Inflammatory macrophage treated with lipopolysaccharide for 4 hours (primary cell): ENCODE measurements around the gene ABCA7.
A peak's percentile ranks its signal among the peaks of the same experiment; 100 is the strongest.

Experiments
- DNase-seq: peaks from one replicate; pipeline ENCODE4 v3.0.0-alpha.2; 2020

The ABCA7 gene

DNA sequence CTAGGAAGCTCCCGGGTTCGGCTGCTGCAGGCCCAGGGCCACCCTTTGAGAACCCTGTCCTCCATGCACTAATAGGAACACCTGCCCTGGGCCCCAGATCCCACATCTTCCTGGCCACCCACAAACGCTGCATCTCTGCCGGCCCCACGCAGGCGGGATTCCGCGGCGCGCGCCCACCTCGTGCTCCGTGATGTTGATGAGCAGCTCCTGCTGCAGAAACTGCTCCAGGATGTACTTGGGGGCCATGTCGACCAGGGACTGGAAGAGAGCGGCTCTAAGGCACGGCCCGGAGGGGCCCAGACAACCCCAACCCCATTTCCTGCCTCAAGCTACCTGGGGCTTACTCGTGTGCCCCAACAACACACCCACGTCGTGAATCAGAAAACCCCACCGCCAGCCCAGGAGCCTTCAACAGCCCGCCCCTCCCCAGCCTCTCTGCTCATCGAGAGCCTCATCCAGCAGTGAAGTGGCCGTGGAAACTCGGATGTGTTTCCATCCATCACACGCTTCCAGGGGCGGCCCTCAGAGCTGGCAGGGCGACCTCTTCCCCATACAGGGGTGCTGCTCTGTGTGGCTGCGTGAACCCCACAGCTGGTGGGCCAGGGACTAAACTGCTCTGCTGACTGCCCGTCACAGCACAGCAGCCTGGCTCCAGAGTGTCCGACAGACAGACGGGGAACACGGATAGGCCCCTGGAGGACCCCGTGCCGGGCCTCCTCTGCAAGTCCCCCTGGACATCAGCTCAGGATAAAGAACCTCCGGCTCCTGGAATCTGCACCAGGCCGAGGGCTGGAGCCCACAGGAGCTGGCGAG is 51.0 kb downstream of the ABCA7 start:
- no peak for DNase-seq

DNA sequence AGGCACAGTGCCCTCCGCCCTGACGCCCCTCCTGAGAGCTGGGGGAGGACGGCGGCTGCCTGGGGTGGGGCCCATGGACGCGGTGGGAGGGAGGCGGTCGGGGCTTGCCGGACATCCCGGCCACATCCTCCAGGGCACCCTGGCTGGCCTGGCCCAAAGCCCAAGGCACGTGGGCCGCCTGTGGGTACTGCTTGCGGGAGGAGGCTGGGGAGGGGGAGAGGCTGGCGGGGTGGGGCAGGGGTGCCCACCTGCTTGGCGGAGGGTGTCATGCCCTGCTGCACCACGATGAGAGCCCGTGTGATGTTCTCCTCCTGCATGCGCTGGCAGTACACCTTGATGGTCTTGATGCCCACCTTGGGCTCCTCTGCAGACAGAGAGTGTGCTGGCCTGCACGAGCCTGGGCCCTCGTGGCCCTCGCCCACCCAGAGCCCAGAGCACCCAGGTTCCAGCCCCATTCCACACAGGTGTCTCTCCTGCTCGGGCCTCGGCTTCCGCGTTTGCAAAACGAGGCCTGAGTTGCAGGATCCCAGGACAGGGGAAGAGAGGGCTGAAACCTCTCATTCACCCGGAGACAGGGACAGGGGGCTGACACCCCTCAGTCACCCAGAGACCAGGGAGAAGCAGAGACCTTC is 51.8 kb downstream of the ABCA7 start:
- DNase-seq: no peak

DNA sequence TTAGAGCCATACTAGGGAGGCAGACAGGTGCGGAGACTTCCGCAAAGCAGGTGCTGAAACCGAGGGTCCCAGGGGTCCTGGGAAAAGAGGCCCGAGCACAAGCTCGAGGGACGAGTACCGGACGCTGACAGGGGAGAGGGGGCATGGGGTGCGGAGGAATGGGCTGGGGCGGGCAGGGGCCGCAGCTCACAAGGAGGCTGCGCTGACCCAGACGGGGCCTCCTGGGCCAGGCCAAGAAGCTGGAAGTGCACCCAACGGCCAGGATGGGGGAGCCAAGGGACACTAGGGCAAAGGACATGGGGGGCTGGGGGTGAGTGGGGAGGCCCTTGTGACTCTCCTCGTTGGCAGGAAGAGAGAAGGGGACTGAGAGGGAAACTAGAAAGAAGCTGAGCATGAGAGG is 53.4 kb downstream of the ABCA7 start:
- no peak for DNase-seq

DNA sequence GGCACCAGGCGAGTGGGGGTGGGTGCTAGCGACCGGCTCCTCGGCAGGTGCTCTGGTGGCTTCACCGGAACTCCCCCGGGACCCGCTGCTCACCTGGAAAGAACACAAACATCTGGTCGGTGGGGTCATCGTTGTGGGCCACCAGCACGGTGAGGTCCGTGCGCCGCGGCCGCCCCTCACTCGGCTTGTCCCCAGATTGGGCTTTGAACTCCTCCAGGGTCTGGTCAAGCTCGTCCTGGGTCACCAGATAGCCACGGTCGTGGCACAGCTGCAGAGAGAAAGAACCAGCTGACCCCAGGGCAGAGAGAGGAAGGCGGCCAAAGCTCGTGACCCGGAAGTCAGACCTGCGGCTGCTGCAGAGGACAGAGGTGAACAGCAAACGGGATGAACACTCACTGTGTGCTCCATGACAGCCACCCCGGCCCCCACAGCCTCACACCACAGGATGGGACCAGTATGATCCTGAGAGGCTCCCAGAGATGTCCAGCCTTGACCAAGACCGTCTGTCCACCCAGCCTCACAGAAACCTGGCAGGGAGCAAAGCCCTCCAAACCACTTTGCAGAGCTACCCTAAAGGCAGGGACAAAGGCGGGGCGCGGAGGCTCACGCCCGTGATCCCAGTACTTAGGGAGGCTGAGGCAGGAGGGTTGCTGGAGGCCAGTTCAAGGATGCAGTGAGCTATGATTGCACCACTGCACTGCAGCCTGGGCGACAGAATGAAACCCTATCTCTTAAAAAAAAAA is 54.1 kb downstream of the ABCA7 start:
- DNase-seq: no peak

DNA sequence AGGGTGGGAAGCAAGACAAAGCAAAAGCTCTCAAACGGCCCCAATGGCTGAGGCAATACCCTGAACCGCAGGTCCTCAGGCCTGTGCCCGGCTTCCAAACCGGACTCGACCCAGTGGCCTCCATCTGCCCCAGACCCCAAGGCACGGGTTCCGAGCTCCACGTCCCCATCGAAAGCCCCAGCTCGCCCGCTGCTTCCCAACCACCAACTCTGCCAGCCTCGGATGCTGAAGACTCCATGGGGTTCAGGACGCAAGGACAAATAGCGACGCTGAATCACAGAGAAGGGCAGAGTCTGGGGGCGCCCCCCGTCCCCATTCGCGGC is 54.7 kb downstream of the ABCA7 start:
- no peak for DNase-seq

DNA sequence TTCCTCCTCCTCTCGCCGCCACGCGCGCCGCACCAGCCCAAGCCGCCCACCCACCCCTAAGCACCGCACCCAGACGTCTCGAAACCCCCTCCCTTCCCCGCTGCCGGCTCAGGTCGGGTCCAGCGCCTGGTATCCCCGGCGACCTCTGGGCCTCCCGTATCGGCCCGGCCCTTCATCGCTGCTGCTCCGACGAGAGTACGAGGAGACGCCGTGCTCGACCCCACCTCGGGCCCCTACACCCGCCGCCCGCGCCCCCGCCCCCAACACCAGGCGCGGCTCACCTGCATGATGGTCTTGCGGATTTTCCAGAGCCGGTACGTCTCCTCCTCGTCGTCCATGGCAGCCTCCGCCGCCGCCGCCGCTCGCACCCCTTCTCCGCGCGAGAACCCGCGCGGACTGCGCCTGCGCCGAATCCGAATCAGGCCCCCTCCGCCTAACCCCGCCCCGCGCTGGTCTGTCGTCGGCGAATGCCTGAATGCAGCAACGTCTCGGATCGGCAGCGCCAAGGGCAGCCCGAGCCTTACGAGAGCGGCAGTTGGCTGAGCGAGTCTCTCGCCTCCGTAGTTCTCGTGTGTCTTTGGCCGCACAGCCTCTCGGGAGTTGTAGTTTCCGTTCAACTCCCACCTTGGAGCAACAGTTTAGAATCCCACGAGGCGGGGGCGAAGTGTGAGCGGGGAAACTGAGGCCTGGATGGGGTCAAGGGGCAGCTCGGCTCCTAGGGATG is 55.2 kb downstream of the ABCA7 start, which contains the start of gene POLR2E:
Gene POLR2E (minus strand): TSS at position 398 of the 724 bp plus-strand sequence. CDS start 60 bp downstream, at position 338.
- DNase-seq: peak; percentile 98

DNA sequence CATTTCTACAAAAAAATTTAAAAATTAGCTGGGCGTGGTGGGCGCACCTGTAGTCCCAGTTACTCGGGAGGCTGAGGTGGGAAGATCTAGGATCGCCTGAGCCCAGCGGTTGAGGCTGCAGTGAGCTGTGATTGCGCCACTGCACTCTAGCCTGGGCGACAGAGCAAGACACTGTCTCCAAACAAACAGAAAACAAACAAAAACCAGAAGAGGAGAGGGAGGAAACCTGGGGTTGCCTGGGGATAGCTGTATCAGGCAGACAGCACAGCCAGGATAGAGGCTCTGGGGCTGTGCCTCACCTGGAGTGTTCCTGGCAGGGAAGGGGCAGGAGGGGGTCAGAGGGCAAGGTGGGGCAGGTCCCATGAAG is 57.9 kb downstream of the ABCA7 start:
- peak; percentile 24 for DNase-seq

DNA sequence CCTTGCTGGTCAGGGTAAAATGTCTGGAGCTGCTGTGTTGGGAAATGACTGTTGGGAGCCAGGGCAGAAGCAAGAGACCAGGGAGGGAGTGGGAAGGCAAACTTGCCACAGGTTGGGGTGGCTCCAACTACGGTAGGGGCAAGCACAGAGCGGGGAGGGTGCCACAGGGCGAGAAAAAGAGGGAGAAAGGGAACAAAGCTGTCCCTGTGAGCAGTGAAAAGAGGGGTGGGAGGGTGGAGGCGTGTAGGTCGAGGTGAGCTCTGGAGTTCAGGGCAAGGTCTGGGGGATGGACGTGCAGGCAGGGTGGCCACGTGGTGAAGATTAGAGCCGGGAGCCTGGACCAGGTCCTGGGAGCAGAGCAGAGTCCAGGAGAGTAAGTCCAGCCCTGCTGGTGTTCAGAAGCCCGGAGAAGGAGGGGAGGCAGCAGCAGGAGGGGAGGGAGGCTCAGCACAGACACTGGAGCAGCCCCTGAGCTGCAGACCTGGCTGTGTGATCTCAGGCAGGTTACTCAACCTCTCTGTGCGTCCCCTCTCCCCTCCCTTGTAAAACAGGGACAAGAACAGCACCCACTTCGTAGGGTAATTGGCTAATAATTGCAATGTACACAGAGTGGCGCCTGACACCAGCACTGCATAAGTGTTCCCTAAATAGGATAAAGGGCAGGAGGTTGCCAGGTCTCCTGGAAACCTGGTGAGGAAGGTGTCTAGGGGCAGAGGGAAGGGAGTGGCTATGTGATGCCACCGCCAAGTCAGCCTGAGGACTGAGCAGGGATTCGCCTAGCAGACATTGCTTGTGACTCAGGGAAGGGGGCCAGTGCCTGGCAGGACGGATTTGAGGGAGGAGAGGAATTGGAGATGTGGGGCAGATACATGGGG is 58.5 kb downstream of the ABCA7 start:
- DNase-seq: peak; percentile 19

DNA sequence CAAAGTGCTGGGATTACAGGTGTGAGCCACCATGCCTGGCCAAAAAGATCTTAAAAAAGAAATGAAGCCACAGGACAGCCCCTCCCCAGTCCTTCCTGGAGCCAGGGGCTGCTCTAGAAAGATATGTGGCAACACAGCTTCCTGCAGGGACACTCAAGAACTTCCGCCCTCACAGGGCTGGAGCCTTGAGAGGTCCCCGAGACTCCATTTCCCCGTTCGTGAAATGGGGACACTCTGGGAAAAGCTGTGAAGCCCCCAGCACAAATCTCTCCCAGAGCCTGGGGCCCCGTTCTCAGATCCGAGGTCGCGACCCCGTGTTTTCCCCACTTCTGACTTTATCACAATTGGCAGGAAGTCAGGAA is 61.4 kb downstream of the ABCA7 start:
- peak; percentile 77 for DNase-seq

DNA sequence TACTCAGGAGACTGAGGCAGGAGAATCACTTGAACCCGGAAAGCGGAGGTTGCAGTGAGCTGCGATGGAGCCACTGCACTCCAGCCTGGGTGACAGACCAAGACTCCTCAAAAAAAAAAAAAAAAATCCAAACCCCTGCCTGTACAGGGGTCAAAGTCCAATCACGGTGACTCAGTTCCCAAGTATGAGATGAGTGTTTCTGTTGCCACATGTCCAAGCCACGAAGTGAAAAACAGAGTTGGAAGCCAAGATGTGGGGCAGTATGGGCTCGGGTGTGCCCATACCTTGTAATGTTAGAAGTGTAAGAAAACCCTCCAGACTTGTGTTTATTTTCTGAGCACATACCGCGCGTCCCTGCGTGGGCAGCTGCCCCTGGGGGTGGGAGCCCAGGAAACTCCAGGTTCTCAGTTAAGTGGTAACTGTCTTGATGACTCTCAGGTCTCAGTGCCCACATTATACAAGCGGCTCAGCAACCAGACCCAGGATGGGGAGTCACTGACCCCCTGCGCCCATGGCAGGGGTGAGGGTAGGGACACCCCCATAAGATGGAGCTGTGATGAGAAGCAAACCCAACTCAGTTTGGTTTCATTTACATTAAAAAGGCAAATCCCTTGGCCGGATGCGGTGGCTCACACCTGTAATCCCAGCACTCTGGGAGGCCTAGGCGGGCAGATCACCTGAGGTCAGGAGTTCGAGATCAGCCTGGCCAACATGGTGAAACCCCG is 62.7 kb downstream of the ABCA7 start:
- DNase-seq: peak; percentile 92

DNA sequence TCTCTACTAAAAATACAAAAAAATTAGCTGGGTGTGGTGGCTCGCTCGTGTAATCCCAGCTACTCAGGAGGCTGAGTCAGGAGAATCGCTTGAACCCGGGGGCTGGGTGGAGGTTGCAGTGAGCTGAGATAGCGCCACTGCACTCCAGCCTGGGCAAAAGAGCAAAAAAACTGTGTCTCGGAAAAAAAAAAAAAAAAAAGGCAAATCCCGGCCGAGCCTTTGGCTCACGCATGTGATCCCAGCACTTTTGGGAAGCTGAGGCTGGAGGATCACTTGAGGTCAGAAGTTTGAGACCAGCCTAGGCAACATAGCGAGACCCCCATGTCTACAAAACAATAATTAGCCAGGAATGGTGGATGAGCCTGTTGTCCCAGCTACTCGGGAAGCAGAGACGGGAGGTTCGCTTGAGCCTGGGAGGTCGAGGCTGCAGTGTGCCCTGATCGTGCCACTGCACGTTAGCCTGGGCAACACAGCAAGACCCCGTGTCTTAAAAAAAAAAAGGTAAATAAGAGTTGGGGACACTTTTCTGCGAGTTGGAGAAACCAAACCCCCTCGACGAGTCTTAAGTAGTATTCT is 63.3 kb downstream of the ABCA7 start:
- DNase-seq: no peak

DNA sequence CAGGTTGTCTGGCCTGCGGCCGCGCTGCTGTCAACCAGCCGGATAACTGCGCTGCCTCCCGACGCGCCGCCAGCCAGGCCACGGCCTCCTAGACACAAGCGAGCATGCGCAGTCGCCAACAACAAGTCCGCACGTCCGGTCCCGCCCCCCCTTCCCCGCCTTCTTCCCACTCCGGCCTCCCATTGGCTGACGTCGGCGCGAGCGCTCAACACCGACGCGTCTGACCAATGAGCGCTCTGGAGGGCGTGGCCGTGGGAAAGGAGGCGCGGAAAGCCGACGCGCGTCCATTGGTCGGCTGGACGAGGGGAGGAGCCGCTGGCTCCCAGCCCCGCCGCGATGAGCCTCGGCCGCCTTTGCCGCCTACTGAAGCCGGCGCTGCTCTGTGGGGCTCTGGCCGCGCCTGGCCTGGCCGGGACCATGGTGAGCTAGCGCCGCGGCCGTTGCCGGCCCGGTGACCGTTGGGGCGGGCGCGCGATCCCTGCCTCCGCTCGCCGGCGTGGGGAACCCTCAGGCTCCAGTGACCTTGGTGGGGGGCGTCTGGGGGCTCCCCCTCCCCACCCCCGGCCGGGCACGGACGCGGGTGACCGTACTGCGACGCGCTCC is 63.9 kb downstream of the ABCA7 start, which contains the start of gene GPX4:
Gene GPX4 (plus strand): TSS at position 287 of the 603 bp plus-strand sequence. CDS start 50 bp downstream, at position 337.
- DNase-seq: peak; percentile 100

DNA sequence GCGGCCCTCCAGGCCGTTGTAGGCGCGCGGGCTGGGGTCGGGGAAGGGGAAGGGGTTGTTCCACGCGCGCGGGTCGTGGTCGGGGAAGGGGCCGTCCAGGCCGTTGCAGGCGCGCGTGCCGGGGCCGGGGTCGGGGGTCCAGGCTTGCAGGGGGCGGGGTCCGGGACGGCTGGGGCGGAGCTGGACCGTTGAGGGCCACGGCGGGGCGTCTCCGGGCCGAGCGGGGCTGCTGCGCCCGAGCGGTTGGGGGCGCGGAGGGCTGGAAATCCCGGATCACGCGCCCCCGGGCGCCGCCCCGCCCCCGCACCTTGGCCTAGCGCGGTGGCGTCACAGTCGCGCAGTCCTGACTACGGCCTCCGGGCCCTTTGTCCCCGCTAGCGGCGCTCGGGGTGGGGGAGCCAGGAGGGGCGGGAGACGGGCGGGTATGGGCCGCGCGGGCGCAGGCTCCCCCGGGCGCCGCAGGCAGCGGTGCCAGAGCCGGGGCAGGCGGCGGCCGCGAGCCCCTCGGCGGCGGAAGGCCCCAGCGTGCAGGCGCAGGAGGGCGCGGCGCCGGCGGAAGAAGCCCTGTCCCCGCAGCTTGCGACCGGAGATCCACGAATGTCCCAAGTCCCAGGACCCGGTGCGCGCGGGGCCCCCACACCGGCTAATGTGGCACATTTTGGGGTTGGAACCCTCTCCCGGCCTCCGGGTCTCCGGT is 64.6 kb downstream of the ABCA7 start:
- peak; percentile 90 for DNase-seq

DNA sequence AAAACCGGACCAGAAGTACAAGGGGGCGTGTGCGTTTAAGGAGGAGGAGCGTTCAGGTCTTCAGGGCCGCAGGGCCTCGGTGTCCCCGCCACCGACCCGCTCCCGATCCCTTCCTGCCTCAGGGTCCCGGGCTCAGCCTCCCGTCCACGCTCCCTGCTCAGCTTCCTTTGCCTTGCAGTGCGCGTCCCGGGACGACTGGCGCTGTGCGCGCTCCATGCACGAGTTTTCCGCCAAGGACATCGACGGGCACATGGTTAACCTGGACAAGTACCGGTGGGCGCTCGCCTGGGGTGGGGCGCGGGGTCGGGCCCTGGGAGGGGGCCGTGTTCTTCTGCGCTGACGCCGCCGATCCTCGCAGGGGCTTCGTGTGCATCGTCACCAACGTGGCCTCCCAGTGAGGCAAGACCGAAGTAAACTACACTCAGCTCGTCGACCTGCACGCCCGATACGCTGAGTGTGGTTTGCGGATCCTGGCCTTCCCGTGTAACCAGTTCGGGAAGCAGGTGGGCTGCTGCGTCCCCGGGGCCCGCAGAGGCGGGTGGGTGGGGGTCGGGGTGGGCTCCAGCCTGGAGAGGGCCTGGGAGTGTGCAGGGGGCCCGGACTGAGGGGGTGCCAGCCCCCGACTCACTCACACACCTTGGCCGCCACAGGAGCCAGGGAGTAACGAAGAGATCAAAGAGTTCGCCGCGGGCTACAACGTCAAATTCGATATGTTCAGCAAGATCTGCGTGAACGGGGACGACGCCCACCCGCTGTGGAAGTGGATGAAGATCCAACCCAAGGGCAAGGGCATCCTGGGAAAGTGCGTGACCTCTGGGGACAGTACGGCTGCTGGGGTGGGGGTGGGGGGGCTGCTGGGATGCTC is 65.3 kb downstream of the ABCA7 start:
- no peak for DNase-seq

DNA sequence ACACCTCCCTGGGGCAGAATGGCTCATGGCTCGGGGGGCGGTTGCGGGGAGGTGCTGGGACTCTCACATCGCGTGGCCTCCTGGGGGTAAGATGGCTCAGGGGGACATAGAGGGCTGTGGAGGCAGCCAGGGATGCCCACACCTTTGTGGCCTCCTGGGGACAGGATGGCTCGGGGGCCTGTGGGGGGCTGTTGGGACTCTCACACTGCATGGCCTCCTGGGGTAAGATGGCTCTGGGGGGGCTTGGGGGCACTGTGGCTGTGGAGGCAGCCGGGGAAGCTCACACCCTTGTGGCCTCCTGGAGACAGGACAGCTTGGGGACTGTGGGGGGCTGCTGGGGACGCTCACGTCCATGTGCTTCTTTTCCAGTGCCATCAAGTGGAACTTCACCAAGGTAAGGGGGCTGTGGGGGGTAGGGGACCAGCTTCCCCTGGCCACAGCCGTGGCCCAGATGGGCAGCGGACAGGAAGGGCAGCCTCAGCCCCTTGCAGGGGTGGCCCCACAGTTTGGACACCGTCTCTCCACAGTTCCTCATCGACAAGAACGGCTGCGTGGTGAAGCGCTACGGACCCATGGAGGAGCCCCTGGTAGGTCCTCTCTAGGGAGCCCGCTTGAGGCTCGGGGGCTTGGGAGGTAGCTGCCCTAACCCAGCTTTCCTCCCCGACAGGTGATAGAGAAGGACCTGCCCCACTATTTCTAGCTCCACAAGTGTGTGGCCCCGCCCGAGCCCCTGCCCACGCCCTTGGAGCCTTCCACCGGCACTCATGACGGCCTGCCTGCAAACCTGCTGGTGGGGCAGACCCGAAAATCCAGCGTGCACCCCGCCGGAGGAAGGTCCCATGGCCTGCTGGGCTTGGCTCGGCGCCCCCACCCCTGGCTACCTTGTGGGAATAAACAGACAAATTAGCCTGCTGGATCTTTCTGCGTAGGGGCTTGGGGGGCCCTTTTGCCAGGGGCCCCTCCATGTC is 66.2 kb downstream of the ABCA7 start:
- no peak for DNase-seq

DNA sequence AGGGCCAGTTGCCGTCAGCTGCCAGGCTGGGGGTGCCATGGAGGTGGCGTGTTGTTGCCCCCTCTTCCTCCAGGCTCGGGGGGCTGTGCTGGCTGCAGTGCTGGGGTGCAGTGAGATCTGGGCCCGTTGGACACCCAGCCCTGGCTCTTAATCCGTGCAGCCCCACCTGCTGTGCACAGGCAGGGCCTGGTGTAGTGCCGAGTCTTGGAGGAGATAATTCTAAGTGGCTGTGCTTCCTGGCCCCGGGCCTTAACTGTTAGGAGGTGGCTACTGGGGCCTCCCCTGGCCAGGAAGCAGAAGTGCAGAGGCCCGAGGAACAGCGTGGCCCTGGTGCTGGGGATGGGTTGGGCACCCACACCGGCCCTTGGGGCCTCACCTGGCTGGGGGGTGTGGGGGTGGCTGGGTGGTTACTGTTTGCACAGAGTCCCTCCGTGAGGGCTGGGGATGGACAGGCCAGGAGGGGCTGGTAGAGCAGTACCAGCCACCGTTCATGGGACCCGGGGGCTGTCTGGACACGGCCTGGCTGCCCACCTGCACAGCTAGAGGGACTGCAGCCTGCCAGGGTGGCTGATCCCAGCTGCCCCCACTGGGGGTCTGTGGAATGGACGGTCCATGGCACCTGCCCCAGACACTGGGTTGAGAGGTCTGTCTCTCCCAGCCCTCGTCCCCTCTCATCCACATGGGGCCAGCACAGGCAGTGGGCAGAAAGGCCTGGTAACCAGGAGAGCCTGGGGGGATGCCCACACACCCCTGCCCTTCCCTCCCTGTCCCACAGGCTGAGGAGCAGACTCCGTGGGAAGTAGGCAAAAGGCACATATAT is 67.1 kb downstream of the ABCA7 start:
- DNase-seq: peak; percentile 48
